Measurements from ENCODE around the gene FRG2C.
"Not testable (repeated sequence)": the region's sequence is repeated elsewhere in the genome, so short reads cannot be mapped to it uniquely, and the experiment has no call there.

DNA sequence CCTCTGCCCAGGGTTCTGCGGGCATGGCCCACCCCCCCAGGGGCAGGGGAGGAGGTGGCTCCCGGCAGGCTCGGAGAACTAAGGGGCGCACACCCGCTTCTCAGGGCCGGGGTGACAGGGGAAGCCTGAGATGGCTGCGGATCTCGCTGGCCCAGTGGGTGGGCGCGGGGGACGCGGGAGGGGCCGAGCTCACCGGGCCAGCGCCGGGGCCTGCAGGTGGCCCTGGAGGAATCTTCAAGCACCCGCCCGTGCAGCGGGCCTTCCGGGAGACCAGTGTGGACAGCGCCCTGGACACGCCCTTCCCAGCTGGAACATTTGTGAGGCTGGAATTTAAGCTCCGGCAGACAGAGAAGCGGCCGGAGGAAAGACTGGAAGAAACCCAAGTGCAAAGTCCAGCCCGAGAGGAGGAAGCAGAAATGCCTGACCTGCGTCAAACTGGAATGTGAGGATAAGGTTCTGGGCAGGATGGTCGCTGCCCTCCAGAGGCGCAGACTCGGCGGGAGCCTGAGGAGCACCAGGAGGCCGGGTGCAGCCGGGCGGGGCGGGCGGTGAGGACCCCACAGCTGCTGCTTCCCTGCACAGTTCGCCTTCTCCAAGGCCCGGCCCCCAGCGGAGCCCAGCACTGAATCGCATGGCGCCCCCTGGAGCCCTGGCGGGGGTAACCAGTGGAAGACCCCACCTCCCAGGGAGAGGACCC lies 5.6 kb upstream of the FRG2C start:
- TF ChIP-seq, protein P1, sequence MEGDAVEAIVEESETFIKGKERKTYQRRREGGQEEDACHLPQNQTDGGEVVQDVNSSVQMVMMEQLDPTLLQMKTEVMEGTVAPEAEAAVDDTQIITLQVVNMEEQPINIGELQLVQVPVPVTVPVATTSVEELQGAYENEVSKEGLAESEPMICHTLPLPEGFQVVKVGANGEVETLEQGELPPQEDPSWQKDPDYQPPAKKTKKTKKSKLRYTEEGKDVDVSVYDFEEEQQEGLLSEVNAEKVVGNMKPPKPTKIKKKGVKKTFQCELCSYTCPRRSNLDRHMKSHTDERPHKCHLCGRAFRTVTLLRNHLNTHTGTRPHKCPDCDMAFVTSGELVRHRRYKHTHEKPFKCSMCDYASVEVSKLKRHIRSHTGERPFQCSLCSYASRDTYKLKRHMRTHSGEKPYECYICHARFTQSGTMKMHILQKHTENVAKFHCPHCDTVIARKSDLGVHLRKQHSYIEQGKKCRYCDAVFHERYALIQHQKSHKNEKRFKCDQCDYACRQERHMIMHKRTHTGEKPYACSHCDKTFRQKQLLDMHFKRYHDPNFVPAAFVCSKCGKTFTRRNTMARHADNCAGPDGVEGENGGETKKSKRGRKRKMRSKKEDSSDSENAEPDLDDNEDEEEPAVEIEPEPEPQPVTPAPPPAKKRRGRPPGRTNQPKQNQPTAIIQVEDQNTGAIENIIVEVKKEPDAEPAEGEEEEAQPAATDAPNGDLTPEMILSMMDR (IDR thresholded peaks at IDR 0.05): not testable (repeated sequence)
- TF ChIP-seq POLR2A (IDR thresholded peaks at IDR 0.05): not testable (repeated sequence)
